HG02840 (cell line): ENCODE data around the gene GRIK1.

Experiments used
- ATAC-seq: cut with Tn5 transposase; IDR thresholded peaks from one replicate; pipeline ENCODE4 v1.9.1; 2021; ENCODE audit warnings: mild to moderate bottlenecking, moderate library complexity, moderate number of reproducible peaks; ENCODE audit not compliant: unreplicated experiment, low FRiP score

The GRIK1 gene

DNA sequence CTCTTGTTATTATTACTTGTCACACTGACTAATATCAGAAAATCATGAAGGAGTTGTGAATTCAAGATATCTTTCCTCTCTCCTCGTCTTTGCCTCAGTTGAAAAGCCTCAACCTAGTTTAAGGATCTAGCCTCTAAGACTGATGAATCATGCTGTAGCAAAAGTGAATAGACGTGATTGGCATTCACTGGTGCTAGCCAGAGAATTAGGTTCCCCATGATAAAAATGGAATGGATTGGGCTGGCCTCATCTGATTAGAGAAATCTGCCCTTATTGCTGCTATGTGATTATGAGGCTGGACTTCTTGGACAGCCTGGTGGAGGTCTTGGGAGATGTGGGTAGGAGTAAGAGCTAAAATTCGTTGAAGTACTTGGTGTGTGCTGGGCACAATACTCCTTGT lies 432.8 kb downstream of the GRIK1 start:
- no peak for ATAC-seq

GRCh38 chr21:29506214-29506613 lies 433.6 kb downstream of the GRIK1 start:
- no peak for ATAC-seq

DNA sequence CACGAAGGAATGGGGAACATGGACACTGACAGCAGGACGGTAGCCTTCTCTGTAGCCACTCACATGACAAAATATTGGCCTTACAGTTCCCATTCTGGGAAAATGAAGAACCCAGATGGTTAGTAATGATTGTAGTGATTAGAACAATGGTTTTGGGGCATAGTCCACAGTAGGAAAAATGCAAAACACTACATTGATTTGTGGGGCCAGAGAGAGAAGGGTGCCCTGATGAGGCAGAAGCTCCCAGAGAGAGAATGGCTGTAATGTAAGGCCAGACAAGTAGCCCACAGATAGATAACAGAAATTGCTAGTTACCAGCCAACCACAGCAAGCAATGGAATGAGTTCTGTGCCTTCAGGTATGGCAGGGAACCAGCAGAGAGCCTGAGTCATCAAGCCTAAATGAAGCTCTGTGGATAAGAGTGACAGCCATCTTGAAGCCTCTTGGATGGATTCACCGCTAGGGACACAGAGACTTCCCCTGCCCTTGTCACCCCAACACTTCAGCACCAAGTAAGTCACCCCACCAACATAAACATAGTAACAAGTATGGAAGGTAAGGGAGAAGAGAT lies 435.0 kb downstream of the GRIK1 start:
- no peak for ATAC-seq

- ATAC-seq, result no peak
These were observed 438.3 kb downstream of the GRIK1 start for GRCh38 chr21:29501451-29501850.

- ATAC-seq, result no peak
These were observed 440.0 kb downstream of the GRIK1 start for GRCh38 chr21:29499734-29500343.

GRCh38 chr21:29499229-29499628 lies 440.6 kb downstream of the GRIK1 start:
- no peak for ATAC-seq

- no peak for ATAC-seq
These were observed 443.5 kb downstream of the GRIK1 start for GRCh38 chr21:29496337-29496736.

- ATAC-seq, result no peak
These were observed 449.8 kb downstream of the GRIK1 start for GRCh38 chr21:29490016-29490415.

DNA sequence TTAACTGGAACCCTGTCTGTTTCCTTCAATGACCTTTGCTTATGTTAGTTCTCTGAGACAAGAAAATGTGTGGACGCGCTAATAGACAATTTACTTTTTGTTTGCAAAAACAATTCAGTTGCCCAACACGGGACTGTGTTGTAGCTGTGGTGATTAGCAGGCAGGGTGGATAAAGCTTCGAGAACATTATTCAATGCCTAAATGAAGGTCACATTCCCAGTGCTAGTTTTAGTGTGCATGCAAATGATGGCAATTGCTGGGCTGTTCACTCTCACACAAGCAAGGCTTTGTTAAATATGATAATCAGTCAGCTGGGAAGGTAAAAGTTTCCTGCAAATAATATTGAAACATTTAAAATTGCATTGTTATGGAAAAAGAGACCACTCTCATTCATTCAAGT lies 452.6 kb downstream of the GRIK1 start:
- ATAC-seq, result no peak
